Measurements from ENCODE around the gene PHF21B.

DNA sequence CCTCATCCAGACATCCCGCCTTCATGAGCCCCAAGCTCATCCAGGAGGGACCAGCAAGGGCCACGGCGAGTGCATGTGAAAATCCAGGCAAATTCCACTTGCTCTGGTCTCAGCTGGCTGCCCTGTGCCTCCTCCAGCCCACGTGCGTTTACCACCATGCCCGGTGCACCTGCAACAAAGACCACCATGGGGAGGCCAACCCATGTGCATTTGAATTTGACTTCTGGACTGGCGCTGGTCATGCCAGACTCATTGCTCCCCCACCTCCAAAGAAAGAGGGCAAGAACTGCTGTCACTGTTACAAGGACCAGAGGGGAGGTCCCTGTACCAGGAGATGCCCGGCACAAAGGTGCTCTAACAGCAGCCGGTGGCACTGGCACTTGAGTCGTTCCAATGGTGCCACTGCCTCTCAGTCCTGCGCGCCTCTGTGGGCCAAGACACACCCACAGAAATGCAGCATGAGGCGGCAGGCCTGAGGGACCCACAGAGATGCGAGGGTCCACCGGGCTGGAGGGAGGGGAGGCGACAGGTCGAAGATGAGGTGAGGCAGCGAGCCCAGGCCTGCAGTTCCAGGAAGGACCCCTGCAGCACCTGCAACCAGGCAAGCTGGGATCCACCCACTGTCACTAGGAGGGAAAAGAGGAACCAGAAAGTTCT lies 80.3 kb downstream of the PHF21B start:
- TF ChIP-seq, protein P1, sequence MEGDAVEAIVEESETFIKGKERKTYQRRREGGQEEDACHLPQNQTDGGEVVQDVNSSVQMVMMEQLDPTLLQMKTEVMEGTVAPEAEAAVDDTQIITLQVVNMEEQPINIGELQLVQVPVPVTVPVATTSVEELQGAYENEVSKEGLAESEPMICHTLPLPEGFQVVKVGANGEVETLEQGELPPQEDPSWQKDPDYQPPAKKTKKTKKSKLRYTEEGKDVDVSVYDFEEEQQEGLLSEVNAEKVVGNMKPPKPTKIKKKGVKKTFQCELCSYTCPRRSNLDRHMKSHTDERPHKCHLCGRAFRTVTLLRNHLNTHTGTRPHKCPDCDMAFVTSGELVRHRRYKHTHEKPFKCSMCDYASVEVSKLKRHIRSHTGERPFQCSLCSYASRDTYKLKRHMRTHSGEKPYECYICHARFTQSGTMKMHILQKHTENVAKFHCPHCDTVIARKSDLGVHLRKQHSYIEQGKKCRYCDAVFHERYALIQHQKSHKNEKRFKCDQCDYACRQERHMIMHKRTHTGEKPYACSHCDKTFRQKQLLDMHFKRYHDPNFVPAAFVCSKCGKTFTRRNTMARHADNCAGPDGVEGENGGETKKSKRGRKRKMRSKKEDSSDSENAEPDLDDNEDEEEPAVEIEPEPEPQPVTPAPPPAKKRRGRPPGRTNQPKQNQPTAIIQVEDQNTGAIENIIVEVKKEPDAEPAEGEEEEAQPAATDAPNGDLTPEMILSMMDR (IDR thresholded peaks at IDR 0.05; ENCODE audit: control extremely low read depth in 1 of 3, insufficient read depth in 1 of 3, low read depth in 1 of 3, low read length in 3 of 3), result no peak
- TF ChIP-seq POLR2A (IDR thresholded peaks at IDR 0.05; ENCODE audit: control extremely low read depth in 1 of 2, low read depth in 2 of 2, low read length in 2 of 2) (no peak), CEBPB (IDR thresholded peaks at IDR 0.05; ENCODE audit: low read depth, low read length) (no peak), EZH2 (IDR thresholded peaks at IDR 0.05; ENCODE audit: low read depth, low read length, severe bottlenecking) (no peak), ASH2L (IDR thresholded peaks at IDR 0.05; ENCODE audit: low read length) (no peak), HDAC2 (IDR thresholded peaks at IDR 0.05; ENCODE audit: borderline replicate concordance in 1 of 2, low read depth in 2 of 2, low read length in 2 of 2) (no peak), RAD21 (IDR thresholded peaks at IDR 0.05 in 1 of 2, conservative IDR thresholded peaks at IDR 0.05 in 1 of 2; ENCODE audit: low read depth in 2 of 2, low read length in 2 of 2) (no peak), CBX5 (IDR thresholded peaks at IDR 0.05; ENCODE audit: low read depth, low read length) (no peak)

Data from H1 (cell line).